Measurements from ENCODE around the gene SAMD4B. TPM values are rescaled to one million over a fixed set of nuclear protein-coding genes. Genes with fewer than 3 reads are reported as not detected.
A peak's percentile ranks its signal among the peaks of the same experiment; 100 is the strongest.

The SAMD4B gene
- total RNA-seq, 1 donor from 2014 or later: 82.9 TPM

GRCh38 chr19:39316627-39317321 is 25.4 kb upstream of the SAMD4B start:
- no peaks in the 10 kb centered on the region for H3K27me3 Mint-ChIP-seq (ENCODE audit: low read depth)
- TF ChIP-seq CTCF (IDR thresholded peaks at IDR 0.05): no peak
- no peaks in the 10 kb centered on the region for H3K9me3 Mint-ChIP-seq (ENCODE audit: low read depth)
- peaks cover 6% of the 10 kb centered on the region for H3K36me3 Mint-ChIP-seq (ENCODE audit: low read depth)
- H3K4me1 Mint-ChIP-seq (ENCODE audit: low read depth): peaks cover 14% of the 10 kb centered on the region
- H3K4me3 Mint-ChIP-seq (ENCODE audit: unreplicated experiment): no peak overlapping the region
- no peak overlapping the region for H3K27ac Mint-ChIP-seq (ENCODE audit: unreplicated experiment)
- no peak for DNase-seq (ENCODE audit: low spot score)

GRCh38 chr19:39317476-39317875 is 24.7 kb upstream of the SAMD4B start:
- TF ChIP-seq CTCF (IDR thresholded peaks at IDR 0.05): no peak
- no peak for DNase-seq (ENCODE audit: low spot score)
- H3K36me3 Mint-ChIP-seq (ENCODE audit: low read depth): peaks cover 6% of the 10 kb centered on the region
- no peaks in the 10 kb centered on the region for H3K9me3 Mint-ChIP-seq (ENCODE audit: low read depth)
- no peaks in the 10 kb centered on the region for H3K27me3 Mint-ChIP-seq (ENCODE audit: low read depth)
- peaks cover 14% of the 10 kb centered on the region for H3K4me1 Mint-ChIP-seq (ENCODE audit: low read depth)
- no peak overlapping the region for H3K4me3 Mint-ChIP-seq (ENCODE audit: unreplicated experiment)
- no peak overlapping the region for H3K27ac Mint-ChIP-seq (ENCODE audit: unreplicated experiment)

- Mint-ChIP-seq H3K36me3 (ENCODE audit: low read depth) (peaks cover 5% of the 10 kb centered on the region), H3K4me1 (ENCODE audit: low read depth) (peaks cover 14% of the 10 kb centered on the region), H3K4me3 (ENCODE audit: unreplicated experiment) (peak overlapping the region; percentile 9), H3K27me3 (ENCODE audit: low read depth) (no peaks in the 10 kb centered on the region), H3K9me3 (ENCODE audit: low read depth) (no peaks in the 10 kb centered on the region), H3K27ac (ENCODE audit: unreplicated experiment) (no peak overlapping the region)
- TF ChIP-seq CTCF (IDR thresholded peaks at IDR 0.05): no peak
- DNase-seq (ENCODE audit: low spot score): no peak
Observed at GRCh38 chr19:39318071-39318470, 24.1 kb upstream of the SAMD4B start.

- Mint-ChIP-seq H3K27me3 (ENCODE audit: low read depth) (no peaks in the 10 kb centered on the region), H3K4me3 (ENCODE audit: unreplicated experiment) (peak overlapping the region; percentile 73), H3K9me3 (ENCODE audit: low read depth) (no peaks in the 10 kb centered on the region), H3K27ac (ENCODE audit: unreplicated experiment) (no peak overlapping the region), H3K4me1 (ENCODE audit: low read depth) (peaks cover 14% of the 10 kb centered on the region), H3K36me3 (ENCODE audit: low read depth) (peaks cover 3% of the 10 kb centered on the region)
- DNase-seq (ENCODE audit: low spot score): no peak
- no peak for TF ChIP-seq CTCF (IDR thresholded peaks at IDR 0.05)
Observed at GRCh38 chr19:39318690-39319089, 23.5 kb upstream of the SAMD4B start.

GRCh38 chr19:39319098-39319891 is 22.9 kb upstream of the SAMD4B start:
- H3K27ac Mint-ChIP-seq (ENCODE audit: unreplicated experiment): no peak overlapping the region
- H3K27me3 Mint-ChIP-seq (ENCODE audit: low read depth): no peaks in the 10 kb centered on the region
- H3K4me3 Mint-ChIP-seq (ENCODE audit: unreplicated experiment): peak overlapping the region; percentile 73
- no peak for TF ChIP-seq CTCF (IDR thresholded peaks at IDR 0.05)
- H3K4me1 Mint-ChIP-seq (ENCODE audit: low read depth): peaks cover 14% of the 10 kb centered on the region
- DNase-seq (ENCODE audit: low spot score): no peak
- no peaks in the 10 kb centered on the region for H3K9me3 Mint-ChIP-seq (ENCODE audit: low read depth)
- H3K36me3 Mint-ChIP-seq (ENCODE audit: low read depth): peaks cover 3% of the 10 kb centered on the region
